IMR-90 (cell line): ENCODE measurements around the gene PRELID2. TPM values are rescaled to one million over a fixed set of nuclear protein-coding genes. Genes with fewer than 3 reads are reported as not detected.

Source experiments
- ATAC-seq: fragments of 200-7000 bp; cut with Tn5 transposase; 2 replicates; pipeline ENCODE4 v1.9.1; 2020; ENCODE audit warnings: low read depth, mild to moderate bottlenecking, moderate library complexity
- BruUV-seq: library from RNA; stranded (reverse); fragments of 400-500 nt; replicated peaks from 2 replicates; lab custom pipeline; 2021; lab: Mats Ljungman, UMichigan
- CTCF ChIA-PET: fragments of 300-600 bp; formaldehyde crosslinking; extraction: SDS; loops from one replicate; lab custom pipeline; 2021; ENCODE audit warnings: antibody characterized with exemption; lab: Yijun Ruan, JAX
- POLR2A ChIA-PET: fragments of 300-600 bp; sonication (Branson Sonifier 250); formaldehyde crosslinking; loops from one replicate; lab custom pipeline; 2022; ENCODE audit warnings: antibody characterized with exemption; ENCODE audit not compliant: unreplicated experiment; lab: Charles Lee
- DNase-seq: peaks from one replicate; pipeline ENCODE4 v3.0.0; 2013
- H2AFZ ChIP-seq: replicated peaks from 2 replicates; pipeline ENCODE3; 2013; ENCODE audit warnings: low read length, mild to moderate bottlenecking; ENCODE audit not compliant: poor library complexity
- H2AK5ac ChIP-seq: 2 replicates; pipeline ENCODE4 v1.6.1; 2013; ENCODE audit warnings: low read depth, low read length, inconsistent platforms
- H2AK9ac ChIP-seq: replicated peaks from 2 replicates; pipeline ENCODE3; 2013; ENCODE audit warnings: mild to moderate bottlenecking, low read depth, low read length, moderate library complexity; ENCODE audit not compliant: poor library complexity
- H2BK120ac ChIP-seq: 2 replicates; pipeline ENCODE4 v1.6.1; 2013; ENCODE audit warnings: low read depth, low read length, inconsistent platforms
- H2BK15ac ChIP-seq: 3 replicates; pipeline ENCODE4 v1.6.1; 2013; ENCODE audit warnings: low read depth, low read length, inconsistent platforms
- H2BK20ac ChIP-seq: 2 replicates; pipeline ENCODE4 v1.6.1; 2013; ENCODE audit warnings: low read depth, mild to moderate bottlenecking, inconsistent platforms, low read length, moderate library complexity
- H2BK5ac ChIP-seq: 2 replicates; pipeline ENCODE4 v1.6.1; 2013; ENCODE audit warnings: mild to moderate bottlenecking, low read depth, low read length, inconsistent platforms; ENCODE audit not compliant: poor library complexity, severe bottlenecking
- H3K14ac ChIP-seq: replicated peaks from 2 replicates; pipeline ENCODE4 v1.6.1; 2013; ENCODE audit warnings: low read depth, low read length, inconsistent platforms
- H3K18ac ChIP-seq: 2 replicates; pipeline ENCODE4 v1.6.1; 2013; ENCODE audit warnings: low read depth, low read length, control low read depth
- H3K23ac ChIP-seq: 2 replicates; pipeline ENCODE4 v1.6.1; 2013; ENCODE audit warnings: low read depth, low read length, inconsistent platforms
- H3K27ac ChIP-seq: 2 replicates; pipeline ENCODE4 v1.5.1; 2013; ENCODE audit warnings: mild to moderate bottlenecking, control low read depth, low read length; ENCODE audit not compliant: insufficient read depth
- H3K27me3 ChIP-seq: 2 replicates; pipeline ENCODE4 v1.6.1; 2013; ENCODE audit warnings: low read length; ENCODE audit not compliant: control insufficient read depth, insufficient read depth
- H3K36me3 ChIP-seq: 2 replicates; pipeline ENCODE4 v1.6.1; 2013; ENCODE audit warnings: low read length, mixed read lengths; ENCODE audit not compliant: control insufficient read depth, insufficient read depth
- H3K4ac ChIP-seq: 2 replicates; pipeline ENCODE4 v1.6.1; 2013; ENCODE audit warnings: low read depth, low read length, inconsistent platforms
- H3K4me1 ChIP-seq: 2 replicates; pipeline ENCODE4 v1.6.1; 2013; ENCODE audit warnings: low read length, mixed read lengths; ENCODE audit not compliant: control insufficient read depth, insufficient read depth
- H3K4me2 ChIP-seq: 2 replicates; pipeline ENCODE4 v1.6.1; 2013; ENCODE audit warnings: low read depth, mild to moderate bottlenecking, control low read depth, low read length, moderate library complexity
- H3K4me3 ChIP-seq: 2 replicates; pipeline ENCODE4 v1.5.1; 2013; ENCODE audit warnings: low read depth, mild to moderate bottlenecking, control low read depth, low read length, moderate library complexity; ENCODE audit not compliant: insufficient read depth
- H3K56ac ChIP-seq: 2 replicates; pipeline ENCODE4 v1.6.1; 2013; ENCODE audit warnings: low read length, inconsistent platforms; ENCODE audit not compliant: insufficient read depth; ENCODE audit errors: extremely low read depth
- H3K79me1 ChIP-seq, 2 experiments: 2 replicates each; pipeline ENCODE4 v1.6.1; 2013; ENCODE audit warnings: low read length in 2 of 2, inconsistent platforms in 1 of 2, low read depth in 1 of 2
- H3K9ac ChIP-seq: 2 replicates; pipeline ENCODE4 v1.6.1; 2013; ENCODE audit warnings: low read depth, low read length, control low read depth
- H3K9me1 ChIP-seq: 2 replicates; pipeline ENCODE4 v1.6.1; 2013; ENCODE audit warnings: low read length, inconsistent platforms; ENCODE audit not compliant: insufficient read depth
- H3K9me3 ChIP-seq: 2 replicates; pipeline ENCODE4 v1.6.1; 2013; ENCODE audit warnings: low read length; ENCODE audit not compliant: control insufficient read depth, insufficient read depth
- H4K20me1 ChIP-seq: 2 replicates; pipeline ENCODE4 v1.6.1; 2013; ENCODE audit warnings: low read length, inconsistent platforms; ENCODE audit not compliant: insufficient read depth
- H4K5ac ChIP-seq: 2 replicates; pipeline ENCODE4 v1.6.1; 2013; ENCODE audit warnings: mild to moderate bottlenecking, low read depth, low read length, control low read depth
- H4K8ac ChIP-seq, 2 experiments: 2 replicates each; pipeline ENCODE4 v1.6.1; 2013; ENCODE audit warnings: low read depth in 2 of 2, low read length in 2 of 2, control low read depth in 1 of 2, inconsistent platforms in 1 of 2
- H4K91ac ChIP-seq: 2 replicates; pipeline ENCODE4 v1.6.1; 2013; ENCODE audit warnings: low read depth, low read length, inconsistent platforms; ENCODE audit not compliant: insufficient read depth
- ELK1 ChIP-seq: fragments of 150-350 bp; IDR thresholded peaks from 2 replicates; pipeline ENCODE4 v1.6.1; 2016; ENCODE audit warnings: low read depth, mild to moderate bottlenecking, low read length, moderate library complexity, borderline replicate concordance
- MXI1 ChIP-seq: IDR thresholded peaks from 2 replicates; pipeline ENCODE4 v1.6.1; 2012; ENCODE audit warnings: low read depth, mild to moderate bottlenecking, low read length, moderate library complexity, borderline replicate concordance
- NFE2L2 ChIP-seq: fragments of 150-350 bp; IDR thresholded peaks from 2 replicates; pipeline ENCODE4 v1.6.1; 2016; ENCODE audit warnings: low read depth, mild to moderate bottlenecking, low read length
- POLR2A ChIP-seq: IDR thresholded peaks from 2 replicates; pipeline ENCODE4 v1.6.1; 2012; ENCODE audit warnings: mild to moderate bottlenecking, low read depth, low read length
- RAD21 ChIP-seq: IDR thresholded peaks from 2 replicates; pipeline ENCODE4 v1.6.1; 2012; ENCODE audit warnings: low read length, improper control_type of control experiment
- RCOR1 ChIP-seq: IDR thresholded peaks from 2 replicates; pipeline ENCODE4 v1.6.1; 2012; ENCODE audit warnings: mild to moderate bottlenecking, low read length, improper control_type of control experiment; ENCODE audit not compliant: insufficient replicate concordance
- RFX5 ChIP-seq: IDR thresholded peaks from 2 replicates; pipeline ENCODE4 v1.8.0; 2012; ENCODE audit warnings: low read depth, mild to moderate bottlenecking, low read length, moderate library complexity
- SMC3 ChIP-seq: fragments of 150-350 bp; IDR thresholded peaks from 2 replicates; pipeline ENCODE4 v1.6.1; 2016; ENCODE audit warnings: low read depth, mild to moderate bottlenecking, antibody characterized with exemption, low read length, moderate library complexity
- USF2 ChIP-seq: fragments of 150-350 bp; IDR thresholded peaks from 2 replicates; pipeline ENCODE4 v1.6.1; 2017; ENCODE audit warnings: mild to moderate bottlenecking, antibody characterized with exemption, low read length, low read depth
- dilution Hi-C: fragments of 300-500 bp; cut with HindIII; formaldehyde crosslinking; loops from one replicate; pipeline ENCODE4 v1.14.3; 2018; ENCODE audit warnings: low sequenced_read_pairs; ENCODE audit not compliant: unreplicated experiment
- in situ Hi-C: fragments of 300-500 bp; cut with MboI; formaldehyde crosslinking; loops from 3 replicates; pipeline ENCODE4 v1.14.3; 2019; ENCODE audit warnings: low sequenced_read_pairs, inconsistent platforms, mixed read lengths
- intact Hi-C: fragments of 100-400 bp; cut with micrococcal nuclease; formaldehyde crosslinking; loops from 2 replicates; pipeline ENCODE4 v1.10.0; 2022
- polyA plus RNA-seq, 3 experiments: library from polyadenylated mRNA; depleted of rRNA; stranded (reverse); fragments of >200 nt; gene quantifications; 2 replicates each; pipeline ENCODE4 v1.2.3, GENCODE V29; 2012; ENCODE audit warnings: low replicate concordance in 1 of 3
- total RNA-seq: library from RNA; depleted of rRNA; stranded (reverse); fragments of >200 nt; gene quantifications from 2 replicates; pipeline ENCODE4 v1.2.3, GENCODE V29; 2012
- TF ChIP-seq, protein P1 (sequence below): conservative IDR thresholded peaks from 2 replicates; pipeline ENCODE4 v1.5.1; 2012; ENCODE audit warnings: mild to moderate bottlenecking, low read depth, low read length, improper control_type of control experiment

PRELID2 gene
- total and polyA plus RNA-seq, 2 of the 4 experiments (the other 2 are of a cell fraction), result 4.9 to 8.6 TPM

- POLR2A ChIA-PET, result no interaction called here
- Histone ChIP-seq H3K36me3 (no peaks in the 10 kb centered on the region), H3K27ac (no peak overlapping the region), H3K4ac (no peak overlapping the region), H3K9me3 (no peaks in the 10 kb centered on the region), H4K5ac (no peak overlapping the region), H3K27me3 (no peaks in the 10 kb centered on the region), H2BK5ac (no peak overlapping the region), H2AK5ac (no peak overlapping the region), H4K8ac (no peak overlapping the region), H4K91ac (no peak overlapping the region), H3K14ac (no peak overlapping the region), H3K79me1 (peaks cover 14% of the 10 kb centered on the region in 2 experiments; a peak in 3 of 4 replicates), H3K23ac (no peak overlapping the region), H2BK120ac (no peak overlapping the region), H2BK15ac (no peak overlapping the region), H2BK20ac (no peak overlapping the region), H3K4me3 (no peak overlapping the region), H3K9me1 (peaks cover 3% of the 10 kb centered on the region; the same call in 1 of the 2 replicates), H3K4me1 (peaks cover 7% of the 10 kb centered on the region), H3K18ac (no peak overlapping the region), H4K20me1 (no peaks in the 10 kb centered on the region; the same call in 1 of the 2 replicates), H2AK9ac (no peak overlapping the region), H3K9ac (no peak overlapping the region), H3K4me2 (no peak overlapping the region), H3K56ac (no peak overlapping the region), H2AFZ (no peak overlapping the region)
- ATAC-seq (no peak), DNase-seq (no peak)
- TF ChIP-seq ELK1 (no peak), RAD21 (no peak), NFE2L2 (no peak), MXI1 (no peak), POLR2A (no peak), RCOR1 (no peak), RFX5 (no peak), USF2 (no peak), SMC3 (no peak)
- TF ChIP-seq, protein P1, sequence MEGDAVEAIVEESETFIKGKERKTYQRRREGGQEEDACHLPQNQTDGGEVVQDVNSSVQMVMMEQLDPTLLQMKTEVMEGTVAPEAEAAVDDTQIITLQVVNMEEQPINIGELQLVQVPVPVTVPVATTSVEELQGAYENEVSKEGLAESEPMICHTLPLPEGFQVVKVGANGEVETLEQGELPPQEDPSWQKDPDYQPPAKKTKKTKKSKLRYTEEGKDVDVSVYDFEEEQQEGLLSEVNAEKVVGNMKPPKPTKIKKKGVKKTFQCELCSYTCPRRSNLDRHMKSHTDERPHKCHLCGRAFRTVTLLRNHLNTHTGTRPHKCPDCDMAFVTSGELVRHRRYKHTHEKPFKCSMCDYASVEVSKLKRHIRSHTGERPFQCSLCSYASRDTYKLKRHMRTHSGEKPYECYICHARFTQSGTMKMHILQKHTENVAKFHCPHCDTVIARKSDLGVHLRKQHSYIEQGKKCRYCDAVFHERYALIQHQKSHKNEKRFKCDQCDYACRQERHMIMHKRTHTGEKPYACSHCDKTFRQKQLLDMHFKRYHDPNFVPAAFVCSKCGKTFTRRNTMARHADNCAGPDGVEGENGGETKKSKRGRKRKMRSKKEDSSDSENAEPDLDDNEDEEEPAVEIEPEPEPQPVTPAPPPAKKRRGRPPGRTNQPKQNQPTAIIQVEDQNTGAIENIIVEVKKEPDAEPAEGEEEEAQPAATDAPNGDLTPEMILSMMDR, result no peak
- CTCF ChIA-PET, result interaction anchor here (1.2 kb wide), 1 partner anchor 31 kb away, joined by 4 read pairs; no protein-coding TSS in a partner anchor
- dilution Hi-C loops, result no loop called here
- in situ Hi-C loops, result loop anchor here (5.0 to 10.0 kb wide), 2 partner anchors 225 to 1628 kb away; no protein-coding TSS in a partner anchor
- intact Hi-C loops, result loop anchor here (5.0 to 10.0 kb wide), 6 partner anchors 133 to 1365 kb away; no protein-coding TSS in a partner anchor
- BruUV-seq, result no TSS peak
Measured at GRCh38 chr5:145829708-145830361, 5.3 kb downstream of the PRELID2 start.
